ENCODE data around the gene TGFBRAP1. TPM values are rescaled to one million over a fixed set of nuclear protein-coding genes. Genes with fewer than 3 reads are reported as not detected.

Gene TGFBRAP1
- total and polyA plus RNA-seq, 9 of the 15 experiments (the other 6 are each of a cell fraction or from before 2014, with no cell fraction given): 3.7 to 18.0 (median 11.0) TPM

DNA sequence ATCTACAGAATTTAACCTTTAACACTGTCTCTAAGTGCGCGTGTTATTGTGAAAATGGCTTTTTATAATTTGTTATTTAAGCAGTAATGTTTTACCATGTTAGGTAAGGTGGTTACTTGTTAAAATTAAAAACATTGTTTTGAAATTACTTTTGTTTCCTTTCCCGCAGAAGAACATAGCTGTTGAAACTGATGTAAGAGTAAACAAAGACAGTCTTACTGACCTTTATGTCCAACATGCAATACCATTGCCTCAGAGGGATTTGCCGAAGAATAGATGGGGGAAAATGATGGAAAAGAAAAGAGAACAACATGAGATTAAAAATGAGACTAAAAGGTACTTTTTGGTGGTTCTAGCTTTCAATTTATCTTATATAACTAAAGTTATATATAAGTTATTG is 9.9 kb upstream of the TGFBRAP1 start:
- Histone ChIP-seq H4K20me1 (replicated peaks; ENCODE audit: control insufficient read depth, insufficient read depth, low read length) (no peaks in the 10 kb centered on the region), H3K4me3 (peak overlapping the region; percentile 60), H3K27me3 (ENCODE audit: control insufficient read depth in 2 of 2, insufficient read depth in 2 of 2, low read length in 2 of 2) (no peaks in the 10 kb centered on the region), H3K36me3 (ENCODE audit: control insufficient read depth, insufficient read depth, low read length) (peaks cover 57% of the 10 kb centered on the region), H3K4me1 (replicated peaks in 1 of 2; ENCODE audit: control insufficient read depth in 2 of 2, insufficient read depth in 2 of 2, low read length in 2 of 2) (peaks cover 3 to 20% of the 10 kb centered on the region in 2 experiments; a peak in 3 of 5 replicates), H3K9me3 (replicated peaks; ENCODE audit: control insufficient read depth, insufficient read depth, low read depth, low read length) (no peaks in the 10 kb centered on the region), H3K4me2 (ENCODE audit: insufficient read depth, low read length) (peak overlapping the region; percentile 84; the same call in 1 of the 2 replicates), H2AFZ (ENCODE audit: low read depth, low read length) (no peak overlapping the region), H3K27ac (ENCODE audit: extremely low read depth, low read depth, low read length) (no peak overlapping the region), H3K9me1 (ENCODE audit: control insufficient read depth, insufficient read depth, low read length) (no peaks in the 10 kb centered on the region), H3K9ac (ENCODE audit: insufficient read depth in 1 of 2, low read depth in 2 of 2, low read length in 2 of 2) (peak overlapping the region in 1 of 2 experiments; percentile 99; a peak in 1 of 4 replicates), H3K79me2 (ENCODE audit: control insufficient read depth, insufficient read depth, low read length) (peaks cover 59% of the 10 kb centered on the region)
- 89% methylated on average over 4 of the region's 4 CpGs for WGBS (ENCODE audit: insufficient coverage, low coverage, missing lambda C conversion rate)
- TF ChIP-seq ZNF511 (CRISPR knock-in tag; IDR thresholded peaks at IDR 0.05) (no peak), EWSR1 (IDR thresholded peaks at IDR 0.05; ENCODE audit: borderline replicate concordance, low read depth, partially characterized antibody) (no peak), ZNF184 (CRISPR knock-in tag; IDR thresholded peaks at IDR 0.05) (no peak), EP300 (IDR thresholded peaks at IDR 0.05; ENCODE audit: low read length) (no peak), ZNF324 (CRISPR knock-in tag; IDR thresholded peaks at IDR 0.05) (no peak), ZNF589 (CRISPR knock-in tag; IDR thresholded peaks at IDR 0.05; ENCODE audit: low read depth) (no peak), GMEB1 (CRISPR knock-in tag; IDR thresholded peaks at IDR 0.05) (no peak), ARHGAP35 (IDR thresholded peaks at IDR 0.05; ENCODE audit: partially characterized antibody) (no peak)
- DNase-seq (ENCODE audit: extremely low read depth in 1 of 4, low spot score in 3 of 4) (no peak), FAIRE-seq (no peak), ATAC-seq (no peak)
- in situ Hi-C loops (cut with MboI) (no loop called here), intact Hi-C loops (cut with micrococcal nuclease) (no loop called here)
- CTCF ChIA-PET (ENCODE audit: low intra/inter-chr PET ratio): no interaction called here
- no TSS peak for BruUV-seq (replicated peaks)
- POLR2A ChIA-PET: interaction anchor here (1.1 kb wide), 1 partner anchor 9 kb away, joined by 3 read pairs; no protein-coding TSS in a partner anchor
